HG03432 (cell line): ENCODE measurements around the gene SPTBN4.
"Not testable (repeated sequence)": the region's sequence is repeated elsewhere in the genome, so short reads cannot be mapped to it uniquely, and the experiment has no call there.

Experiments
- ATAC-seq: cut with Tn5 transposase; IDR thresholded peaks from one replicate; pipeline ENCODE4 v1.9.1; 2021; ENCODE audit warnings: mild to moderate bottlenecking, moderate library complexity; ENCODE audit not compliant: unreplicated experiment

Gene SPTBN4

GRCh38 chr19:40502647-40503319 lies 36.0 kb downstream of the SPTBN4 start:
- ATAC-seq: no peak

- no peak for ATAC-seq
These were observed 36.5 kb downstream of the SPTBN4 start for GRCh38 chr19:40503320-40503695.

GRCh38 chr19:40506099-40506498 lies 39.3 kb downstream of the SPTBN4 start:
- ATAC-seq: no peak

- no peak for ATAC-seq
These were observed 41.1 kb downstream of the SPTBN4 start for GRCh38 chr19:40507892-40508291.

- ATAC-seq: no peak
These were observed 42.0 kb downstream of the SPTBN4 start for GRCh38 chr19:40508739-40509260.

GRCh38 chr19:40510526-40511115 lies 43.8 kb downstream of the SPTBN4 start:
- ATAC-seq: no peak

GRCh38 chr19:40511487-40511886 lies 44.7 kb downstream of the SPTBN4 start:
- ATAC-seq: no peak

GRCh38 chr19:40512110-40512472 lies 45.3 kb downstream of the SPTBN4 start:
- ATAC-seq: no peak

- ATAC-seq: no peak
These were observed 45.9 kb downstream of the SPTBN4 start for GRCh38 chr19:40512473-40513344.

GRCh38 chr19:40513345-40513678 lies 46.5 kb downstream of the SPTBN4 start:
- no peak for ATAC-seq

- ATAC-seq: no peak
These were observed 47.0 kb downstream of the SPTBN4 start for GRCh38 chr19:40513741-40514315.

GRCh38 chr19:40517248-40517647 lies 50.4 kb downstream of the SPTBN4 start:
- ATAC-seq: no peak

GRCh38 chr19:40519352-40520322 lies 52.8 kb downstream of the SPTBN4 start:
- ATAC-seq: no peak

- no peak for ATAC-seq
These were observed 54.5 kb downstream of the SPTBN4 start for GRCh38 chr19:40521276-40521675.

GRCh38 chr19:40521900-40522299 lies 55.1 kb downstream of the SPTBN4 start:
- ATAC-seq: not testable (repeated sequence)

GRCh38 chr19:40523322-40524047 lies 56.7 kb downstream of the SPTBN4 start:
- no peak for ATAC-seq

GRCh38 chr19:40524133-40524549 lies 57.3 kb downstream of the SPTBN4 start:
- ATAC-seq: no peak

GRCh38 chr19:40524655-40525054 lies 57.9 kb downstream of the SPTBN4 start:
- ATAC-seq: no peak

GRCh38 chr19:40525234-40526051 lies 58.6 kb downstream of the SPTBN4 start:
- ATAC-seq: no peak
